ENCODE measurements around the gene RIBC2. TPM values are rescaled to one million over a fixed set of nuclear protein-coding genes. Genes with fewer than 3 reads are reported as not detected.
"Not testable (repeated sequence)": the region's sequence is repeated elsewhere in the genome, so short reads cannot be mapped to it uniquely, and the experiment has no call there.

RIBC2 gene
- polyA plus RNA-seq, 10 donors: 1.3 to 4.8 (median 2.0) TPM

- DNase-seq: peak in 2 of 3 donors; percentile 87 to 93
Observed at GRCh38 chr22:45448431-45448830, 34.9 kb downstream of the RIBC2 start.

DNA sequence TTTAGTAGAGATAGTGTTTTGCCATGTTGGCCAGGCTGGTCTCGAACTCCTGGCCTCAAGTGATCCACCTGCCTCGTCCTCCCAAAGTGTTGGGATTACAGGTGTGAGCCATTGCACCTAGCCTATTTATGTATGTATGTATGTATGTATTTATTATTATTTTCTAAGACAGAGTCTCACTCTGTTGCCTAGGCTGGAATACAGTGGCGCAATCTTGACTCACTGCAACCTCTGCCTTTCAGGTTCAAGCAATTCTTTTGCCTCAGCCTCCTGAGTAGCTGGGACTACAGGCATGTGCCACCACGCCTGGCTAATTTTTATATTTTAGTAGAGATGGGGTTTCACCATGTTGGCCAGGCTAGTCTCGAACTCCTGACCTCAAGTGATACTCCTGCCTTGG is 35.9 kb downstream of the RIBC2 start:
- DNase-seq: not testable (repeated sequence)

DNA sequence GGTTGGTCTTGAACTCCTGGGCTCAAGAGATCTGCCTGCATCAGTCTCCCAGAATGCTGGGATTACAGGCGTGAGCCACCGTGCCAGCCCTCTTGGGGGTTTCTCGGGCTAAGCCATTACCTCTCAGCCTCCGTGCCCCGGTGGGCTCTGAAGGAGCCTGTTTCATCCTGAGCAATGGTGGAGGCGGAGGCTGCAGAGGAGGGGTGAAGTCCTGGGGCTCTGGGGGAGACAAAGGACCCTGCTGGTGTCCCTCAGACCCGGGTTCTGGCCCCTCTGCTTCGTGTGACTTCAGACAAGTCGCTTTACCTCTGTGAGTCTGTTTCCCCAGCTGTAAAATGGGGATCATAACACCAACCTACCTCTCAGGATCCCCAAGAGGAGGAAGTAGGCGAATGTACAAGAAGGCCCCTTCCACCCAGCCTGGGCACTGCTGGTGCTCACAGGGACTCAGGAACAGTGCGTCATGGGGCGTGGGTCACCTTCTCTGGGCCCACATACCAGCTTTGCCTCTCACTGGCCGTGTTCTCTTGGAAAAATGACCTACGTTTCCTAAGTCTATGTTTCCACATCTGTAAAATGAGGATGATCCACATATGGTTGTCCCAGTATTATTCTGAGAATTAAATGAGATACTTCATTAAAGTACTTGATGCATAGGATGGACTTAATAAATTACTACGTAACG is 36.8 kb downstream of the RIBC2 start:
- no peak for DNase-seq

DNA sequence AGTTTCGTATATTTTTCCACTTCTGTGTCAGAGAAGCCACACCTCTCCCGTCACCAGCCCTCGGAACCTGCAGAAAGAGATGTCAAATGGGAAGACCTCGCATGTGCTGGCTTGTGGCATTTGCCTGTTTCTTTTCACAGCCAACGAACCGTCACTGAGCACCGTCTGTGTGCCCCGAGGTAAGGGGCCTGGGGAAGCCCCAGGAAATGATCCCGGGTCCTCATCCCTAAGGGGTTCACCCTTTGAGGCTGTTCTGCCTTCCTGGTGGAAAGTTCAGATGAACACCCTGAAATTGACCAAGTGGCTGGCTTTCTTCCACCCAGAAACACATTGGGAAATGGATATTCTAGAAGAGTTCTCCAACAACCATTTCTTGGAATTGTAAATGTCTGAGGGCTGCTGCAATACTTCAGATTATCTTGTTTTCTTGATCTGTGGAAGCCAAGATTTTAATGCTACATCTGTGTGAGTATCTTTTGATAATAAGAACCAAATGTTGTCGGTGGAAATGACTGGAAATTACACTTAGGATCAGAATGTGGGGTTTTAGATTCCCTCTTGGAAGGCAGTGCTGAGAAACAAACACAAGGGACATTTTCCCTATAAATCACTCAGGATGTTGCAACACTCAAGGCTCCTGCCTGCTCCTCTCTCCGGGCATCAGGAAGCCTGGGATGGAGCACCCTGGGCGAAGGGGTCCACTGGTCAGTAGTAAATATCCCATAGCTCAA is 37.6 kb downstream of the RIBC2 start:
- DNase-seq: peak; percentile 87 to 95 (median 93)

GRCh38 chr22:45451972-45452371 is 38.5 kb downstream of the RIBC2 start:
- peak in 2 of 3 donors; percentile 63 to 81 for DNase-seq

DNA sequence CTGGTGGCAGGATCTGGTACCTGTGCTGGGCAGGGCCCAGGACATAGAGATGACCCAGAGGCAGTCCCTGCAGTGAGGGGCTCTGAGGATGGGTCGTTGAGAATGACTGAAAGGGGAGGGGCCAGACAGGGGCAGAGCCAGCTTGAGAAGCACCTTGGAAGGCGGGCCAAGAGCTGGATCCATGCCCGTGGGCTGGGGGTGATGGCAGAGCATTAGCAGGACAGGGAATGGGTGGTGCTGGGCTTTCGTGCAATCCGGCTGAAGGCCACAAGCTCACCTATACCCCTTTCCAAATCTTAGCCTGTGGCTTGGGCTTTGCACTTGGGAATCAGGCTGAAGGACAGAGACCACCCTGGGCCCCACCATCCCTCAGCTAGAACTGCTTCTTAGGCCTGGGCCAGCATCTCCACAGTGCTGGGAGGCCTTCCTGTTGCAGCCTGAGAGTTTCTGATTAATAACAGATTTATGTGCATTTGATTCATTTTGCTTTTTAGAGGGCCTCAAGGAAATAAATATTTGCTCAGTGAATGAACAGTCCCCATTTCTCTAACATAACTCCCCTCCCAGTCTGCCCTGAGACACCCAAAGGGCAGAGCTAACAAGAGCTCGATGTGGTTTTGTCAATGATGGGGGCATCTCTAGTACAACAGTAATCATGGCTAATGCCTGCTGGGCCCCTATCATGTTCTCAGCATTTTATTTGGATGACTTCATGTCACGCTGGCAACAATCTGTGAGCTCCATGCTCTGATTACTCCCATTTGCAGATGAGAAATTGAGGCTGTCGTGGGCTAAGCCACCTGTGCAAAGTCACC is 39.3 kb downstream of the RIBC2 start:
- peak in 2 of 3 donors; percentile 71 to 80 for DNase-seq

GRCh38 chr22:45453764-45454163 is 40.3 kb downstream of the RIBC2 start:
- no peak for DNase-seq

DNA sequence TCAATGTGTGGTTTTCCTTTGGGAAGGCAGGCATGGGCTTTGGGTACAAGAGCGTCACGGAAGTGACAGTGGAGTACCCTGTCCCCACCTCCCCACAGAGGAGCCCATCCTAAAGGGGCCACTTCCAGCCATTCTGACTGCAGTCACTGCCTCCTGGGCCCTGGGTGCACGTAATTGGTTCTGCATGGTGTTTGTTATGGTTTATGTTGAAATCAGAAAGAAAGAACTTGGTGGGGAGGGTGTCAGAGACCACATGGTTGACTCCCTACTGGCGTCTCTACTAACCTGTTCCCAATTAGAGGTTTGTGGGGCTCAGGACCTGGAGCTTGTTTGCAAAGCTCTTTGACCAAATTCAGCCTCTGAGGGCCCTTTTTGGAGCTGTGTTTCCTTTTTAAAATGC is 40.8 kb downstream of the RIBC2 start:
- DNase-seq: peak in 1 of 3 donors; percentile 35

DNA sequence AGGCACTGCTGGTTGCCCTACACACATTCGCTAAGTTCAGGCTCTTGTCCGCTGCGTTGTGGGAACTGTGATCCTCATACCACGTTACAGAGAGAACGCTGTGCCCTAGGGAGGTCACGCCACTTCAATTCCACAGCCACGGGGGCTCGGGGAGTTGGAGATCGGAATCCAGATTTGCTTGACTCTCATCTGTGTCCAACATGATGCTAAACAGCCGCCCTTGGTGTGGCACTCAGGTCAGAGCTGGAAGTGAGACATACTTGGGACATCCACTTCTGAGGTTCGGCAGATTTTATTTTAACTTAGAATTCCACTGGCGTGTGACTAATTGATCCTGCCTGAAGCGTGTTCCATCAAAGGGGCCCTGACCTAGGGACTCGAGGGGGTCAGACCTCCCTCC is 41.7 kb downstream of the RIBC2 start:
- DNase-seq: no peak

- DNase-seq: no peak
Observed at GRCh38 chr22:45455621-45456020, 42.1 kb downstream of the RIBC2 start.

GRCh38 chr22:45456811-45457210 is 43.3 kb downstream of the RIBC2 start:
- DNase-seq: no peak

DNA sequence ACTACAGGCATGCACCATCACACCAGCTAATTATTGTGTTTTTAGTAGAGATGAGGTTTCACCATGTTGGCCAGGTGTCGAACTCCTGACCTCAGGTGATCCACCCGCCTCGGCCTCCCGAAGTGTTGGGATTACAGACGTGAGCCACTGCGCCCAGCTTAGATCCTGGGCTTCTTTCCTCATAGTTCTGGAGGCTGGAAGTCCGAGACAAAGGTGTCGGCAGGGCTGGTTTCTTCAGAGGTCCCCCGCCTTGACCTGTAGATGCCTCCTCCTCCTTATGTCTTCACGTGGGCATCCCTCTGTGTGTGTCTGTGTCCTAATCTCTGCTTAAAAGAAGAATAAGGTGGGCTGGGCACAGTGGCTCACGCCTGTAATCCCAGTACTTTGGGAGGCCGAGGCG is 45.0 kb downstream of the RIBC2 start:
- no peak for DNase-seq

GRCh38 chr22:45459235-45459634 is 45.7 kb downstream of the RIBC2 start:
- no peak for DNase-seq

DNA sequence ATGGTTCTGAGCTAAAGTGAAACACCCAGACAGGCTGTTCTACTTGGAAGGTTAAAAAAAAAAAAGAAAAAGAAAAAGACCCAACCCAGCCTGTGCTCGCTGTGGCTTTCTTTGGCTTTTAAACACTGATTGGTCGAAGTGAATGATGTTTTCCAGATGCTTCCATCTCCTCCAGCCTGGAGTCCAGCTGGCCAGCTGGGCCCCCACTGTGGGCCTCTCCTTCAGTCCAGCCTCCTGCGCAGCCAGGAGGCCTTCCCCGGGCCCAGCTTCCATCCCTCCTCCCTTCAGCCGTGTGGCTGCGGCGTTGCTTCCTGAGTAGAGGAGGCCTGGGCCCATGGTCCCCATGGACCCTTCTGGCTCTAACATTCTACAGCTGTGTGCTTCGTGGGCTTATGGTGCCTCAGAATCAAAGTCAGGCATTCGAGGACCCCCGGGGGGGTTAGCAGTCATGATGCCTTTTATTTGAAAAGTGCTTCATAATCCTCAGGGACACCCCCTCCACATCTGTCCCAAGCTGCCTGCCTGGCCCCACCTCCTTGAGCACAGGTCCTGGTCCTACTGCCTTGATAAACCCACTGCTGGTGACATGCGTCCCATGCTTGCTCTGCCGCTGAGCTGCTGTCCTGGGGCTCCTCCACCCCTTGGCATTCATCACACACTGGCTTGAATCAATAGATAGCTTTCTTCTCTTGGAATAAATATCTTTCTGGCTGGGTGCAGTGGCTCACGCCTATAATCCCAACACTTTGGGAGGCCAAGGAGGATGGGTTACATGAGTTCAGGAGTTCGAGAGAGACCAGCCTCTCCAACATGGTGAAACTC is 47.0 kb downstream of the RIBC2 start:
- DNase-seq: peak; percentile 83 to 98 (median 94)

- no peak for DNase-seq
Observed at GRCh38 chr22:45462034-45462655, 48.7 kb downstream of the RIBC2 start.

DNA sequence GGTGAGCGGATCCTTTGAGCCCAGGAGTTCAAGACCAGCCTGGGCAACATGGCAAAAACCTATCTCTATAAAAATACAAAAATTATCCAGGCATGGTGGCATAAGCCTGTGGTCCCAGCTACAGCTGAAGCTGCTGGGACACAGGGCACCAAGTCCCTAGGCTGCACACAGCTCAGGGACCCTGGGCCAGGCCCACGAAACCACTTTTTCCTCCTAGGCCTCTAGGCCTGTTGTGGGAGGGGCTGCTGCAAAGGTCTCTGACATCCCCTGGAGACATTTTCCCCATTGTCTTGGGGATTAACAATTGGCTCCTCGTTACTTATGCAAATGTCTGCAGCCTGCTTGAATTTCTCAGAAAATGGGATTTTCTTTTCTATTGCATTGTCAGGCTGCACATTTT is 50.2 kb downstream of the RIBC2 start:
- DNase-seq: not testable (repeated sequence)

DNA sequence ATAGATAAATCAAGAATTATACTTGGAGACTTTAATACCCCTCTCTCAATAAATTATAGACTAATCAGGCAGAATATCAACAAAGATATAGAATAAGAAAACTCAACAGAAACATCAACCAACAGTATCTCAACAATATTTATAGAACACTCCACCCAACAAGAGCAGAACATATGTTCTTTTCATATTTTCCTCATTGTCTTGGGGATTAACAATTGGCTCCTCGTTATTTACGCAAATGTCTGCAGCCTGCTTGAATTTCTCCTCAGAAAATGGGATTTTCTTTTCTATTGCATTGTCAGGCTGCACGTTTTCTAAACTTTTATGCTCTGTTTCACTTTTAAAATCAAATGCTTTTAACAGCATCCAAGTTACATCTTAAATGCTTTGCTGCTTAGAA is 52.1 kb downstream of the RIBC2 start:
- peak in 2 of 3 donors; percentile 54 to 85 for DNase-seq

GRCh38 chr22:45468872-45469271 is 55.4 kb downstream of the RIBC2 start:
- peak in 1 of 3 donors; percentile 30 for DNase-seq

GRCh38 chr22:45469281-45470073 is 56.0 kb downstream of the RIBC2 start:
- DNase-seq: peak in 1 of 3 donors; percentile 70

DNA sequence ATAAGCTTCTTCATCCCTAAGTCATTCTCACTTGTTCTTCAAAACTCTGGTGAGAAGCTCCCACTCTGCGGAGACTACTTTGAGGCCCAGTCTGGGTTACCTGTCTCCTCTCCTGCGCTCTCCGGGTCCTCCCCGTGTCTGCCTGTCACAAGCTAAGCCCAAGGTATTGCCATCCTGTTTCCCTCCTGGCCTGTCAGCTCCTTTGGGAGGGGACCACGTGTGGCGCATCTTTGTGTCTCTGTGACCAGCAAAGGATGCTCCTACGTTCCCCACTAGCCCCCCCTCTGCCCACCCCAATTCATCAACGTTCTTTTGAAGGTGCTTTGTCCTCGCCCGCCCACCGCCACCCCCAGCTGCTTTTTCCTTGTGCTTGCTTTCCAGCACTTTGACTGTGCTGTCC is 57.4 kb downstream of the RIBC2 start:
- no peak for DNase-seq
